OCI-LY3 (cell line): ENCODE measurements around the gene C9orf43.
"Not testable (repeated sequence)": the region's sequence is repeated elsewhere in the genome, so short reads cannot be mapped to it uniquely, and the experiment has no call there.

ENCODE experiments used
- H2AFZ ChIP-seq: fragments of 200-600, 300-600 bp; shearing (Covaris generic); 2 replicates; pipeline ENCODE4 v1.6.0; 2014; ENCODE audit warnings: antibody characterized with exemption, low read depth, low read length
- H3K27ac ChIP-seq: fragments of 200-600, 300-600 bp; sonication (generic); 2 replicates; pipeline ENCODE4 v1.5.1; 2014; ENCODE audit warnings: mild to moderate bottlenecking, low read length, moderate library complexity, mixed read lengths
- H3K27me3 ChIP-seq: fragments of 200-600, 300-600 bp; sonication (generic); 2 replicates; pipeline ENCODE4 v1.6.1; 2014; ENCODE audit warnings: low read depth, low read length, mixed read lengths
- H3K36me3 ChIP-seq: fragments of 200-600, 300-600 bp; sonication (generic); replicated peaks from 2 replicates; pipeline ENCODE3; 2014; ENCODE audit warnings: low read depth, low read length, mixed read lengths
- H3K4me1 ChIP-seq: fragments of 300-600, 200-600 bp; sonication (generic); 2 replicates; pipeline ENCODE4 v1.6.1; 2014; ENCODE audit warnings: low read length, mixed read lengths
- H3K4me2 ChIP-seq: fragments of 200-600, 300-600 bp; sonication (generic); 2 replicates; pipeline ENCODE4 v1.6.1; 2014; ENCODE audit warnings: low read length, mixed read lengths
- H3K4me3 ChIP-seq: fragments of 300-600, 200-600 bp; sonication (generic); 2 replicates; pipeline ENCODE4 v1.5.1; 2014; ENCODE audit warnings: antibody characterized with exemption, mild to moderate bottlenecking, low read length, moderate library complexity
- H3K79me2 ChIP-seq: fragments of 300-600, 200-600 bp; shearing (Covaris generic); 2 replicates; pipeline ENCODE4 v1.6.1; 2014; ENCODE audit warnings: mild to moderate bottlenecking, low read length, mixed read lengths
- H3K9ac ChIP-seq: fragments of 300-600, 200-600 bp; shearing (Covaris generic); 2 replicates; pipeline ENCODE4 v1.6.0; 2014; ENCODE audit warnings: mild to moderate bottlenecking, low read length, moderate library complexity
- H3K9me3 ChIP-seq: fragments of 200-600, 300-600 bp; shearing (Covaris generic); 2 replicates; pipeline ENCODE4 v1.6.1; 2014; ENCODE audit warnings: low read length, mixed read lengths; ENCODE audit not compliant: insufficient read depth
- H4K20me1 ChIP-seq: fragments of 200-600, 300-600 bp; sonication (generic); 2 replicates; pipeline ENCODE4 v1.6.1; 2016; ENCODE audit warnings: low read length, mixed read lengths; ENCODE audit not compliant: insufficient read depth
- EZH2phosphoT487 ChIP-seq: fragments of 200-600 bp; shearing (Covaris generic); IDR thresholded peaks from 2 replicates; pipeline ENCODE4 v1.6.1; 2018; ENCODE audit warnings: antibody characterized with exemption, mixed run types, low read depth
- TF ChIP-seq, protein P1 (sequence below): fragments of 200-600, 300-600 bp; sonication (generic); IDR thresholded peaks from 2 replicates; pipeline ENCODE4 v1.5.1; 2014; ENCODE audit warnings: antibody characterized with exemption, low read length, low read depth

The C9orf43 gene

DNA sequence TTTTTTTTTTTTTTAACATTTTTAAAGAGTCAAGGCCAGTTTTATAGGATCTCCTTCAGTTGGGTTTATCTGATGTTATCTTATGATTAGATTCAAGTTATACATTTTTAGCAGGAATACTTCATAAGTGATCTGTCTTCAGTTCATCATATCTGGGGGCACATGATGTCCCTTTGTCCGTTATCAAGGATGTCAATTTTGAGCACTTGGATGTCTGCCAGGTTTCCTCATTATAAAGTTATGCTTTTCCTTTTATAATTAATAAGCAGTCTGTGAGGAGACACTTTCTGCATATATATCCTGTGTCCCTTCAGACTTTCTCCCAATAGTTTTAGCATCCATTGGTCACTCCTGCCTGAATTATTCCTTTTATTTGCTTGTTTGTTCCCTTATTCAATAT is 45.6 kb upstream of the C9orf43 start:
- Histone ChIP-seq H2AFZ (no peak overlapping the region), H3K4me1 (no peaks in the 10 kb centered on the region), H3K4me3 (no peak overlapping the region), H3K4me2 (no peak overlapping the region), H3K27me3 (no peaks in the 10 kb centered on the region), H4K20me1 (no peaks in the 10 kb centered on the region), H3K9me3 (no peaks in the 10 kb centered on the region), H3K79me2 (no peaks in the 10 kb centered on the region), H3K9ac (no peak overlapping the region), H3K36me3 (no peaks in the 10 kb centered on the region), H3K27ac (no peak overlapping the region)
- no peak for TF ChIP-seq EZH2phosphoT487
- TF ChIP-seq, protein P1, sequence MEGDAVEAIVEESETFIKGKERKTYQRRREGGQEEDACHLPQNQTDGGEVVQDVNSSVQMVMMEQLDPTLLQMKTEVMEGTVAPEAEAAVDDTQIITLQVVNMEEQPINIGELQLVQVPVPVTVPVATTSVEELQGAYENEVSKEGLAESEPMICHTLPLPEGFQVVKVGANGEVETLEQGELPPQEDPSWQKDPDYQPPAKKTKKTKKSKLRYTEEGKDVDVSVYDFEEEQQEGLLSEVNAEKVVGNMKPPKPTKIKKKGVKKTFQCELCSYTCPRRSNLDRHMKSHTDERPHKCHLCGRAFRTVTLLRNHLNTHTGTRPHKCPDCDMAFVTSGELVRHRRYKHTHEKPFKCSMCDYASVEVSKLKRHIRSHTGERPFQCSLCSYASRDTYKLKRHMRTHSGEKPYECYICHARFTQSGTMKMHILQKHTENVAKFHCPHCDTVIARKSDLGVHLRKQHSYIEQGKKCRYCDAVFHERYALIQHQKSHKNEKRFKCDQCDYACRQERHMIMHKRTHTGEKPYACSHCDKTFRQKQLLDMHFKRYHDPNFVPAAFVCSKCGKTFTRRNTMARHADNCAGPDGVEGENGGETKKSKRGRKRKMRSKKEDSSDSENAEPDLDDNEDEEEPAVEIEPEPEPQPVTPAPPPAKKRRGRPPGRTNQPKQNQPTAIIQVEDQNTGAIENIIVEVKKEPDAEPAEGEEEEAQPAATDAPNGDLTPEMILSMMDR: no peak

DNA sequence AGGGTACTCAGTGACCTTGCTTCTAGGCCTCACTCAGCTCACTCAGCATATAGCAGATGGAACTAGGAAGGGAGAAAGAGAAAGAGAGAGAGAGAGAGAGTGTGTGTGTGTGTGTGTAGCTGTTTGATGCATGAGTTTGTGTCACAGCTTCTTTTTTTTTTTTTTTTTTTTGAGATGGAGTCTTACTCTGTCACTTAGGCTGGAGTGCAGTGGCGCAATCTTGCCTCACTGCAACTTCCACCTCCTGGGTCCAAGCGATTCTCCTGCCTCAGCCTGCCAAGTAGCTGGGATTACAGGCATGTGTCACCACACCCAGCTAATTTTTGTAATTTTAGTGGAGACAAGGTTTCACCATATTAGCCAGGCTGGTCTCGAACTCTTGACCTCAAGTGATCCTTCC is 44.9 kb upstream of the C9orf43 start:
- H3K79me2 ChIP-seq, H4K20me1 ChIP-seq, H3K9me3 ChIP-seq, H3K27me3 ChIP-seq, H3K36me3 ChIP-seq, H3K4me3 ChIP-seq, H3K27ac ChIP-seq, H3K4me1 ChIP-seq, H3K4me2 ChIP-seq, H2AFZ ChIP-seq, H3K9ac ChIP-seq: not testable (repeated sequence)

DNA sequence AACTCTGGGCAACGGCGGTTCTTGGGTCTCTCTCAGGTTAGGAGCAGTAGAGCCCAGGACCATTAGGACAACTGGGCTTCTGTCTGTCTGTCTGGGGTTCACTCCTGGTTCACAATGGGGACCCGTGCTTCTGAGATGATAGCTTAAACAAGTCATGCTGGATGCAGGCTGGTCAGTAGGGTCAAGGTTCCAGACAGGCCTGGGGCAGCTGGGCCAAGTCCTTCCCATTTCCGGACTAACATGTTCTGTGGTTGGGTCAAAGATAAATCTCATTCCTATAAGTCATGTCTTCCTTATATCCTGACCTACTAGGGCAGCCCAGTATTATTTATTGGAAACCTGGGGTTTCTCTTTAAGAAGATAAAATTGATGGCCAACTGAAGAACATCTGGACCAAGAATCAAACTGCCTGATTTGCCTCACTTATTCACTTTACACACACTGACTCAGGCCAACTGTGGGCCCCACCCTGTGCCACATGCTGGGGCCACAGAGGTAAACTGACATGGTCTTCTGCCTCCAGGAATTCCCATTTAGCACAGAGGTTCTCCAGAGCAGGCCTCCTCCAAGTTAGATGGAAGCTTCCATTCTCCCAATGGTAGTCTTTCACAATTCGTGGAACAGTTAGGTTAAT is 42.1 kb upstream of the C9orf43 start:
- H3K27ac ChIP-seq: no peak overlapping the region
- H2AFZ ChIP-seq: no peak overlapping the region
- no peak overlapping the region for H3K4me2 ChIP-seq
- H3K79me2 ChIP-seq: no peaks in the 10 kb centered on the region
- H3K9ac ChIP-seq: no peak overlapping the region
- H4K20me1 ChIP-seq: no peaks in the 10 kb centered on the region; the same call in 1 of the 2 replicates
- H3K4me3 ChIP-seq: no peak overlapping the region
- no peaks in the 10 kb centered on the region for H3K4me1 ChIP-seq
- no peaks in the 10 kb centered on the region for H3K9me3 ChIP-seq
- no peaks in the 10 kb centered on the region for H3K27me3 ChIP-seq
- peaks cover 13% of the 10 kb centered on the region for H3K36me3 ChIP-seq
- TF ChIP-seq EZH2phosphoT487: no peak
- TF ChIP-seq, protein P1: no peak

DNA sequence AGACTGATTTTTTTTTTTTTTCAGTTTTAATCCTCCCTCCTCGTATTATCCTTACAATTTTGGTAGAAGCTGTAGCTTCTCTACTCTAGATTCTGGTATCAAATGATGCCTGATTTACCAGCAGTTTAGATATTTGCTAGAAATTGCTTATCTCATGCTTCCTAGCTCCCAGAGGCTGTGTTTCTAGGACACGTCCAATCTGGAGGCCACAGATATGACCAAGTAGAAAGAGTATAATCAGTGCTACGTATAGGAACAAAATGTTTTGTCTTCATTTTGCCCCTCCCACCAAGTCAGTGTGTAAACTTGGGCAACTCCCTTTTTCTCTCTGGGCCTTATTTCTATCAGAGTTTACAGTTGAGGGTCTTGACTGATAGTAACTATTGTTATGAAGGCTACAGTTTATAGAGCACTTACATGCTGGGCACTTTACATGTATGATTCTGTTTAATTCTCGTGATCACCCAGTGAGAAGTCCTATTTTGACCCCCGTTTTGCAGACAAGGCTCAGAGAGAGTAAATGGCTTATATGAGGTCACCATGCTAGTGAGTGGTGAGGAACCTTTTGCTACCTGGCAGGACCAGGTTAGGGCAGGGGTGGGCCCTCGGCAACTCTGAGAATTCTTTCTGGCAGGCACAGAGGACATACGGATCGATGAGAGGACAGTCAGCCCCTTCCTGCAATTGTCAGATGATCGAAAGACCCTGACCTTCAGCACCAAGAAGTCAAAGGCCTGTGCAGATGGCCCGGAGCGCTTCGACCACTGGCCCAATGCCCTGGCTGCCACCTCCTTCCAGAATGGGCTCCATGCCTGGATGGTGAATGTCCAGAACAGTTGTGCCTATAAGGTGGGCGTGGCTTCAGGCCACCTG is 41.3 kb upstream of the C9orf43 start:
- Histone ChIP-seq H3K27ac (no peak overlapping the region), H3K9me3 (no peaks in the 10 kb centered on the region), H4K20me1 (no peaks in the 10 kb centered on the region; the same call in 1 of the 2 replicates), H3K4me1 (no peaks in the 10 kb centered on the region), H3K36me3 (peaks cover 20% of the 10 kb centered on the region), H3K4me3 (no peak overlapping the region), H3K9ac (no peak overlapping the region), H3K27me3 (no peaks in the 10 kb centered on the region), H3K4me2 (no peak overlapping the region), H2AFZ (no peak overlapping the region), H3K79me2 (no peaks in the 10 kb centered on the region)
- no peak for TF ChIP-seq EZH2phosphoT487
- TF ChIP-seq, protein P1: no peak
